ENCODE results near the gene PPP6R1.

GRCh38 chr19:55209693-55210472, 48.9 kb downstream of the PPP6R1 start:
- no peak for TF ChIP-seq EZH2 (IDR thresholded peaks at IDR 0.05)
- no peak for TF ChIP-seq POLR2AphosphoS5 (IDR thresholded peaks at IDR 0.05; ENCODE audit: borderline replicate concordance, low read depth, low read length)
- no peak for TF ChIP-seq FOXP2 (optimal IDR thresholded peaks at IDR 0.05; ENCODE audit: control extremely low read depth, extremely low read length, insufficient read depth)
